ENCODE measurements around the gene CD83. TPM values are rescaled to one million over a fixed set of nuclear protein-coding genes. Genes with fewer than 3 reads are reported as not detected.

CD83 gene
- total and polyA plus RNA-seq, 9 of the 15 experiments (the other 6 are each of a cell fraction or from before 2014, with no cell fraction given), result 2.5 to 4.1 (median 3.4) TPM

GRCh38 chr6:14166839-14167238, 49.3 kb downstream of the CD83 start (continued):
- no peak for TF ChIP-seq NR1H2 (CRISPR knock-in tag; IDR thresholded peaks at IDR 0.05)
- no peak for TF ChIP-seq ZNF224 (CRISPR knock-in tag; IDR thresholded peaks at IDR 0.05)
- TF ChIP-seq, protein P1, sequence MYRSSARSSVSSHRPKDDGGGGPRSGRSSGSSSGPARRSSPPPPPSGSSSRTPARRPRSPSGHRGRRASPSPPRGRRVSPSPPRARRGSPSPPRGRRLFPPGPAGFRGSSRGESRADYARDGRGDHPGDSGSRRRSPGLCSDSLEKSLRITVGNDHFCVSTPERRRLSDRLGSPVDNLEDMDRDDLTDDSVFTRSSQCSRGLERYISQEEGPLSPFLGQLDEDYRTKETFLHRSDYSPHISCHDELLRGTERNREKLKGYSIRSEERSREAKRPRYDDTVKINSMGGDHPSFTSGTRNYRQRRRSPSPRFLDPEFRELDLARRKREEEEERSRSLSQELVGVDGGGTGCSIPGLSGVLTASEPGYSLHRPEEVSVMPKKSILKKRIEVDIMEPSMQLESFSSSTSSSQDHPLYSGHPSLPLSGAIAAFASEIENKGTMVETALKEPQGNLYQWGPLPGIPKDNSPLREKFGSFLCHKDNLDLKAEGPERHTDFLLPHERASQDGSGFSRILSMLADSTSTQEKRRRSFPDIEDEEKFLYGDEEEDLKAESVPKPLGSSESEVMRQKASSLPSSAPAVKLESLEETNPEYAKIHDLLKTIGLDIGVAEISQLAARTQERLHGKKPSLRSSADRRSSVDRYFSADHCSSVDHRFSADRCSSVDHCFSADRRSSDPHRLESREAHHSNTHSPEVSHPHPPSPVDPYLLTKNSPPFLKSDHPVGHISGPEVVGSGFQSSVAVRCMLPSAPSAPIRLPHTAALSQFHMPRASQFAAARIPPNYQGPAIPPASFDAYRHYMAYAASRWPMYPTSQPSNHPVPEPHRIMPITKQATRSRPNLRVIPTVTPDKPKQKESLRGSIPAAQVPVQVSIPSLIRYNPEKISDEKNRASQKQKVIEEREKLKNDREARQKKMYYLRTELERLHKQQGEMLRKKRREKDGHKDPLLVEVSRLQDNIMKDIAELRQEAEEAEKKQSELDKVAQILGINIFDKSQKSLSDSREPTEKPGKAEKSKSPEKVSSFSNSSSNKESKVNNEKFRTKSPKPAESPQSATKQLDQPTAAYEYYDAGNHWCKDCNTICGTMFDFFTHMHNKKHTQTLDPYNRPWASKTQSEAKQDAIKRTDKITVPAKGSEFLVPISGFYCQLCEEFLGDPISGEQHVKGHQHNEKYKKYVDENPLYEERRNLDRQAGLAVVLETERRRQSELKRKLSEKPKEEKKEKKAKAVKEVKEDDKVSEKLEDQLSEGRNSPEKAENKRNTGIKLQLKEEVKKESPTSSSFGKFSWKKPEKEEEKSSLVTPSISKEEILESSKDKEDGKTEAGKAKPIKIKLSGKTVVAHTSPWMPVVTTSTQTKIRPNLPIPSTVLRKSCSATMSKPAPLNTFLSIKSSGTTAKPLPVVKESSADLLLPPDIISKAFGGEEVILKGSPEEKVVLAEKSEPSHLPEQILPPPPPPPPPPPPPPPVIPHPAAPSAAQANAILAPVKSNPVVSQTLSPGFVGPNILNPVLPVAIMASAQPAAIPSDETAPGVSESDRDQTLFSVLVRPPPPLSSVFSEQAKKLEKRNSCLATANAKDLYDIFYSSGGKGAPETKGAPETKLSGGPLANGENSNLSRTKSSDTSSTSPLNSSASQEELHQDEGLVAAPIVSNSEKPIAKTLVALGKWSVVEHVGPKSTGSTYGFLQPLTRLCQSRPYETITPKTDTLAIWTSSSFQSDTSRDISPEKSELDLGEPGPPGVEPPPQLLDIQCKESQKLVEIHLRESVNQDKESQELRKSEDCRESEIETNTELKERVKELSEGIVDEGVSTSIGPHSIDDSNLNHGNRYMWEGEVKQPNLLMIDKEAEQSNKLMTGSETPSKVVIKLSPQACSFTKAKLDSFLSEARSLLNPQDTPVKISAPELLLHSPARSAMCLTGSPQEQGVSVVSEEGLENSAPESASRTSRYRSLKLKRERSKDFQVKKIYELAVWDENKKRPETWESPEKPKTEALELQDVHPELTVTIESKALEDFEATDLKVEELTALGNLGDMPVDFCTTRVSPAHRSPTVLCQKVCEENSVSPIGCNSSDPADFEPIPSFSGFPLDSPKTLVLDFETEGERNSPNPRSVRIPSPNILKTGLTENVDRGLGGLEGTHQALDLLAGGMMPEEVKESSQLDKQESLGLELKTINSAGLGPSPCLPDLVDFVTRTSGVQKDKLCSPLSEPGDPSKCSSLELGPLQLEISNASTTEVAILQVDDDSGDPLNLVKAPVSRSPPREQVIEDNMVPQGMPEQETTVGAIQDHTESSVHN (IDR thresholded peaks at IDR 0.05; ENCODE audit: borderline replicate concordance in 1 of 2, low read depth in 1 of 2), result no peak
- TF ChIP-seq PHF8 (IDR thresholded peaks at IDR 0.05; ENCODE audit: borderline replicate concordance, low read length), result no peak
- TF ChIP-seq, protein P2, sequence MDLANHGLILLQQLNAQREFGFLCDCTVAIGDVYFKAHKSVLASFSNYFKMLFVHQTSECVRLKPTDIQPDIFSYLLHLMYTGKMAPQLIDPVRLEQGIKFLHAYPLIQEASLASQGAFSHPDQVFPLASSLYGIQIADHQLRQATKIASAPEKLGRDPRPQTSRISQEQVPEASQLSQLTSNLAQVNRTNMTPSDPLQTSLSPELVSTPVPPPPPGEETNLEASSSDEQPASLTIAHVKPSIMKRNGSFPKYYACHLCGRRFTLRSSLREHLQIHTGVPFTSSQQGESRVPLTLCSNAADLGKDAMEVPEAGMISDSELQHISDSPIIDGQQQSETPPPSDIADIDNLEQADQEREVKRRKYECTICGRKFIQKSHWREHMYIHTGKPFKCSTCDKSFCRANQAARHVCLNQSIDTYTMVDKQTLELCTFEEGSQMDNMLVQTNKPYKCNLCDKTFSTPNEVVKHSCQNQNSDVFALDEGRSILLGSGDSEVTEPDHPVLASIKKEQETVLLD (IDR thresholded peaks at IDR 0.05), result no peak
- TF ChIP-seq OTX1 (CRISPR knock-in tag; IDR thresholded peaks at IDR 0.05), result no peak
- no peak for TF ChIP-seq TAF9B (IDR thresholded peaks at IDR 0.05; ENCODE audit: partially characterized antibody)
- TF ChIP-seq GATA2 (CRISPR knock-in tag; IDR thresholded peaks at IDR 0.05), result no peak; the same call in 1 of the 2 replicates
- TF ChIP-seq, protein P3, sequence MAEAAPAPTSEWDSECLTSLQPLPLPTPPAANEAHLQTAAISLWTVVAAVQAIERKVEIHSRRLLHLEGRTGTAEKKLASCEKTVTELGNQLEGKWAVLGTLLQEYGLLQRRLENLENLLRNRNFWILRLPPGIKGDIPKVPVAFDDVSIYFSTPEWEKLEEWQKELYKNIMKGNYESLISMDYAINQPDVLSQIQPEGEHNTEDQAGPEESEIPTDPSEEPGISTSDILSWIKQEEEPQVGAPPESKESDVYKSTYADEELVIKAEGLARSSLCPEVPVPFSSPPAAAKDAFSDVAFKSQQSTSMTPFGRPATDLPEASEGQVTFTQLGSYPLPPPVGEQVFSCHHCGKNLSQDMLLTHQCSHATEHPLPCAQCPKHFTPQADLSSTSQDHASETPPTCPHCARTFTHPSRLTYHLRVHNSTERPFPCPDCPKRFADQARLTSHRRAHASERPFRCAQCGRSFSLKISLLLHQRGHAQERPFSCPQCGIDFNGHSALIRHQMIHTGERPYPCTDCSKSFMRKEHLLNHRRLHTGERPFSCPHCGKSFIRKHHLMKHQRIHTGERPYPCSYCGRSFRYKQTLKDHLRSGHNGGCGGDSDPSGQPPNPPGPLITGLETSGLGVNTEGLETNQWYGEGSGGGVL (CRISPR knock-in tag; IDR thresholded peaks at IDR 0.05), result no peak
- TF ChIP-seq EGR1 (conservative IDR thresholded peaks at IDR 0.05), result no peak
- TF ChIP-seq ZNF511 (CRISPR knock-in tag; IDR thresholded peaks at IDR 0.05), result no peak
- TF ChIP-seq ZFP30 (CRISPR knock-in tag; IDR thresholded peaks at IDR 0.05; ENCODE audit: borderline replicate concordance), result no peak
- TF ChIP-seq KLF1 (tag; IDR thresholded peaks at IDR 0.05), result no peak
- no peak for TF ChIP-seq MYC (IDR thresholded peaks at IDR 0.05; ENCODE audit: low read depth, low read length)
- no peak for TF ChIP-seq MYC (CRISPR knock-in tag; IDR thresholded peaks at IDR 0.05; ENCODE audit: borderline replicate concordance, low read depth)
- no peak for TF ChIP-seq MEF2D (tag; conservative IDR thresholded peaks at IDR 0.05; ENCODE audit: low read depth)

Data from K562 (cell line).